HepG2 (cell line): ENCODE results near the gene MTUS2.

Experiments used
- EZH2 ChIP-seq: conservative IDR thresholded peaks from 2 replicates; pipeline ENCODE4 v1.6.1; 2012; ENCODE audit warnings: mild to moderate bottlenecking, low read depth, low read length, moderate library complexity
- POLR2A ChIP-seq, 2 experiments: IDR thresholded peaks; 2 replicates each; pipeline ENCODE4 v1.6.1; 2011; ENCODE audit warnings: low read depth in 2 of 2, low read length in 2 of 2, mild to moderate bottlenecking in 1 of 2, moderate library complexity in 1 of 2; ENCODE audit not compliant: insufficient read depth in 1 of 2
- TF ChIP-seq, protein P1 (sequence below): sonication (generic); formaldehyde crosslinking; IDR thresholded peaks from 2 replicates; pipeline ENCODE4 v1.4.0; 2020; ENCODE audit warnings: missing genetic modification reagents, mild to moderate bottlenecking, borderline replicate concordance
- TF ChIP-seq, protein P2 (sequence below): sonication (generic); formaldehyde crosslinking; IDR thresholded peaks from 2 replicates; pipeline ENCODE4 v1.4.0; 2020; ENCODE audit warnings: missing genetic modification reagents

DNA sequence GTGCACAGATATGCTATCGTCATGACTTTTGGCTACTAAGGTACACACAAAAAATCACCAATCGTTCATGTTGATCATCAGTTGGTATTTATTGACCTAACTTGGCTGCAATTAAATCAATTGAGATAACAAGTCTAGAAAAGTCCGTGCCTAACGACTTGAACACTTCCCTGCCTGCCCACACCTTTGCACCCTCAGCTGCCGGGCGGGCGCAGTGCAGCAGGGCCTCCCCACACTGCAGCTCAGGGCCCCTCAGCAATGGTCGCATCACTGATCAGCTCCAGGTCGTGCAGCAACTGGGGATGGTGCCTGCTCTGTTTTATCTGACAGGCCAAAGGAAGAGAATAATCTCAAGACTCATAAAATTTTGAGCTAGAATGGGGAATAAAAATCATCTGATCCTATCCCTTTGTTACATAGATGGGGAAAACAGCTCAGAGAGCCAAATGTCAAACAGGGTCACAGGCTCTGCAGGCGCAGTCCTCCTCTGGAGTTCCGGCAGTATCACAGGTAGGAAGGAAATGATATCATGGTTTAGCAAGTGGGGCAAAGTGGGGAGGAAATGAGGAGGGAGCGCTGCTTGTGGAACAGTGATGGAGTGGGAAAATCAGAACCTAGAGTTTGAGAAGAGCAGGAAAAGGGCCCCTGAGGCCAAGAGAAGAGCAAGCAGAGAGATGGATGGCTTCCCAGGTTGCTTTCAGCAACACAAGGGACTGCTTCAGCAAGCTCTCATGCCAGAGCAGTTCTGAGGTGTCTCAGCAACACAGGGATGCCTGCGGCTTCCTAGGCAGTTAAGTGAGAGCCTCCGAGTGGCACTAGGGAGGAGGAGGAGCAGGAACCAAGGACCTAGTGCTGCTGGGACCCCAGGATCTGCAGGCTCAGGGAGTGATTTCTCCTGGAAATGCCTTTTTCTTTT lies 717.9 kb downstream of the MTUS2 start:
- TF ChIP-seq EZH2 (no peak), POLR2A (IDR thresholded peaks at IDR 0.05; ENCODE audit: insufficient read depth in 1 of 2, low read depth in 2 of 2, low read length in 2 of 2) (no peak)
- TF ChIP-seq, protein P1, sequence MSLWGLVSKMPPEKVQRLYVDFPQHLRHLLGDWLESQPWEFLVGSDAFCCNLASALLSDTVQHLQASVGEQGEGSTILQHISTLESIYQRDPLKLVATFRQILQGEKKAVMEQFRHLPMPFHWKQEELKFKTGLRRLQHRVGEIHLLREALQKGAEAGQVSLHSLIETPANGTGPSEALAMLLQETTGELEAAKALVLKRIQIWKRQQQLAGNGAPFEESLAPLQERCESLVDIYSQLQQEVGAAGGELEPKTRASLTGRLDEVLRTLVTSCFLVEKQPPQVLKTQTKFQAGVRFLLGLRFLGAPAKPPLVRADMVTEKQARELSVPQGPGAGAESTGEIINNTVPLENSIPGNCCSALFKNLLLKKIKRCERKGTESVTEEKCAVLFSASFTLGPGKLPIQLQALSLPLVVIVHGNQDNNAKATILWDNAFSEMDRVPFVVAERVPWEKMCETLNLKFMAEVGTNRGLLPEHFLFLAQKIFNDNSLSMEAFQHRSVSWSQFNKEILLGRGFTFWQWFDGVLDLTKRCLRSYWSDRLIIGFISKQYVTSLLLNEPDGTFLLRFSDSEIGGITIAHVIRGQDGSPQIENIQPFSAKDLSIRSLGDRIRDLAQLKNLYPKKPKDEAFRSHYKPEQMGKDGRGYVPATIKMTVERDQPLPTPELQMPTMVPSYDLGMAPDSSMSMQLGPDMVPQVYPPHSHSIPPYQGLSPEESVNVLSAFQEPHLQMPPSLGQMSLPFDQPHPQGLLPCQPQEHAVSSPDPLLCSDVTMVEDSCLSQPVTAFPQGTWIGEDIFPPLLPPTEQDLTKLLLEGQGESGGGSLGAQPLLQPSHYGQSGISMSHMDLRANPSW (CRISPR knock-in tag) = no peak
- TF ChIP-seq, protein P2, sequence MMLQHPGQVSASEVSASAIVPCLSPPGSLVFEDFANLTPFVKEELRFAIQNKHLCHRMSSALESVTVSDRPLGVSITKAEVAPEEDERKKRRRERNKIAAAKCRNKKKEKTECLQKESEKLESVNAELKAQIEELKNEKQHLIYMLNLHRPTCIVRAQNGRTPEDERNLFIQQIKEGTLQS (CRISPR knock-in tag) = no peak
